Hematopoietic multipotent progenitor cell treated with erythropoietin and hydrocortisone succinate and interleukin-3 and kit ligand, for 4 days (in vitro differentiated cells): ENCODE data around the gene TEDC1.

Experiments
- DNase-seq: peaks from one replicate; pipeline ENCODE4 v3.0.0-alpha.2; 2015

Gene TEDC1

GRCh38 chr14:105458571-105458970 lies 32.5 kb upstream of the TEDC1 start:
- DNase-seq = no peak

GRCh38 chr14:105460116-105460515 lies 30.9 kb upstream of the TEDC1 start:
- DNase-seq = no peak

- no peak for DNase-seq
Measured at GRCh38 chr14:105460616-105461015, 30.4 kb upstream of the TEDC1 start.

- no peak for DNase-seq
Measured at GRCh38 chr14:105461903-105462302, 29.1 kb upstream of the TEDC1 start.

GRCh38 chr14:105464501-105464900 lies 26.5 kb upstream of the TEDC1 start:
- no peak for DNase-seq

GRCh38 chr14:105465209-105466031 lies 25.6 kb upstream of the TEDC1 start:
- no peak for DNase-seq

- no peak for DNase-seq
Measured at GRCh38 chr14:105466531-105467248, 24.4 kb upstream of the TEDC1 start.

GRCh38 chr14:105467249-105467941 lies 23.7 kb upstream of the TEDC1 start:
- no peak for DNase-seq

GRCh38 chr14:105467942-105468471 lies 23.0 kb upstream of the TEDC1 start:
- no peak for DNase-seq

GRCh38 chr14:105468621-105469241 lies 22.3 kb upstream of the TEDC1 start:
- no peak for DNase-seq

- DNase-seq = no peak
Measured at GRCh38 chr14:105469456-105470349, 21.3 kb upstream of the TEDC1 start.

GRCh38 chr14:105470350-105471296 lies 20.4 kb upstream of the TEDC1 start:
- DNase-seq = no peak

- DNase-seq = peak; percentile 36
Measured at GRCh38 chr14:105471297-105471821, 19.7 kb upstream of the TEDC1 start.

- DNase-seq = no peak
Measured at GRCh38 chr14:105471823-105472485, 19.1 kb upstream of the TEDC1 start.

GRCh38 chr14:105472486-105472991 lies 18.5 kb upstream of the TEDC1 start:
- DNase-seq = no peak

- no peak for DNase-seq
Measured at GRCh38 chr14:105473033-105473676, 17.9 kb upstream of the TEDC1 start.

- peak; percentile 81 for DNase-seq
Measured at GRCh38 chr14:105473677-105474482, 17.2 kb upstream of the TEDC1 start.
